T-helper 9 cell (primary cell): ENCODE results near the gene KIF26B.
"Not testable (repeated sequence)": the region's sequence is repeated elsewhere in the genome, so short reads cannot be mapped to it uniquely, and the experiment has no call there.

Experiments used
- DNase-seq: peaks from one replicate; pipeline ENCODE4 v3.0.0-alpha.2; 2020

The KIF26B gene

DNA sequence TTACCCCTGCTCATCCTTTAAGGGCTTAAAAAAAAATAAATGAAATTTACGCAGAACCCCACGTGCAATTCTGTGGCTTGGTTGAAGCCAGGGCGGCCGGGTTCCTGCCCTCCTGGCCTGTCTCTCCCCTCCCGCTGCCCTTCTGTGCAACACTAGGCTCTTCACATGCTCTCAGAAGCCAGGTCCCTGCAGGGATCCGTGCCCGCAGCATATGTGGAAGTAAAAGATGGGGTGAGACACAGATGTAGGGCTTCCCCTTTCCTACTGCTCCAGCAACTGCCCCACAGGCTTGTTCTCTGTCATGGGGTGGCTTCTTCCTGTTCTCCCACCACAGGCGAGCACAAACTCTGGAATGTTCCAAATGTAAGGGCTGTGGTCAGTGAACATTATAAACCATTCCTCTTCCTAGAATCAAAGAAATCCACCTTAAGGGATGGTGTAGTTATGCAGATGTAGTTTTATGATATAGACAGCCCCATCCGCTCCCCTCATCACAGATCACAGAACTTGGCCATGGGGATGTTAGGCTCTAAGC lies 535.4 kb downstream of the KIF26B start:
- DNase-seq: no peak

DNA sequence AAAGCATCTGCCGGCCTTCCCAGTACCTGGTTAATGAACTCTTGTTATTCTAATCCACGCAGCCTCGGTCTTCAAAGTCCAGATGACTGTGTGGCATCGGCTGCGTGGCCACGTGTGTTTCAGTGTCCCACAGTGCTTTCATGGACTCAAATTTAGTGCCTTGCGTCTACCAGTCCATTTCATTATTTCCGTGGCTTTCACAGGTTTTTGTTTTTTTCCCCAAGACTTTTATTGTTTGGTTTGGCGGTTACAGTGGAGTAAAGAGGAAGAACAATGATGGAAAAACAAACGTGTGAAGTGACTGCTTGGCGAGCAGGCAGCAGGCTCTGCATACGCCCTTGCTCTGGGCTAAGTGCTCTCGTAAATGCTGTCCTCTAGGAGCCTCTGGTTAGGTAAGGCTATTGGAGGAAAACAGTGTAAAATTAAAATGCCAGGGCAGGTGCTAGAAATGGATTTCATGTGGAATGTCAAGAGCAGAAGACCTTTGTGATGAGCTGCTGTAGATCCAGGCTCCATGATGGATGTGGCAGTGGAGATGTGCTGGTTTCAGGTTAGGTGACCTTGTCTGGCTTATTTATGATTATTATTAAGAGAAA lies 536.3 kb downstream of the KIF26B start:
- no peak for DNase-seq

DNA sequence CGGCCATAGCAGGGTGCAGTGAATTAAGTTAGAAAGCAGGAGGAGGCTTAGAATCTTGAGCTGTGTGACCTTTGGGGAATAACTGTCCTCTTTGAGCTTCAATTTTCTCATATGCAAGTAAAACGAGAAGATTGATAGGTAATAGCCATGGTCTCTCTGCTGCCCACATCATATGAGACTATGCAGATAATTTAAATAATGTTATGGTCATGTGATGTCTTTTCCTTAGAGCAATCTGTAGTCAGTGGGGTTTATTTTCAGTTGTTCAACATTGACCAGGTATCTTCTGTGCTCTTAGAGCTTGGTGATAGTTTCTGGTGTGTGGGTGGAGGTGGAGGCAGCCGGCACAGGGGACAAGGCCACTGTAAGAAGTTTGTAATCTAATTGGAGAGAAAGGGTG lies 537.1 kb downstream of the KIF26B start:
- no peak for DNase-seq

DNA sequence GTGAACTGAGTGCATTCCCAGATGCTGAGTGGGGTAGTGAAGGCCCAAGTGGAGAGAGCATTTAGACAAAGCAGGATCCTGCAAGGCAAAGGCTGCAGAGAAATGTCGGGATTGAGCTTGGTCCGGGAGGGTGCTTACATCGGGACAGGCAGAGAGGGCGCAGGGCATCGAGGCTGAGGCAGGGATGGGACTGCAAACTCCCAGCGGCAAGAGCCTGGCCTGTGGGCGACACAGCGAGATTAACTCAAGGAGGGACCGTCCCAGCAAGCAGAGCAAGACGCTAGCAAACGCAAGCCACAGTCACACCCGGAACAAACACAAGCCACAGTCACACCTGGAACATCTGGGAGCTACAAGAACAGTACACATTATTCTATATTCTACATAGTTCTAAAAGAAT lies 537.5 kb downstream of the KIF26B start:
- no peak for DNase-seq

DNA sequence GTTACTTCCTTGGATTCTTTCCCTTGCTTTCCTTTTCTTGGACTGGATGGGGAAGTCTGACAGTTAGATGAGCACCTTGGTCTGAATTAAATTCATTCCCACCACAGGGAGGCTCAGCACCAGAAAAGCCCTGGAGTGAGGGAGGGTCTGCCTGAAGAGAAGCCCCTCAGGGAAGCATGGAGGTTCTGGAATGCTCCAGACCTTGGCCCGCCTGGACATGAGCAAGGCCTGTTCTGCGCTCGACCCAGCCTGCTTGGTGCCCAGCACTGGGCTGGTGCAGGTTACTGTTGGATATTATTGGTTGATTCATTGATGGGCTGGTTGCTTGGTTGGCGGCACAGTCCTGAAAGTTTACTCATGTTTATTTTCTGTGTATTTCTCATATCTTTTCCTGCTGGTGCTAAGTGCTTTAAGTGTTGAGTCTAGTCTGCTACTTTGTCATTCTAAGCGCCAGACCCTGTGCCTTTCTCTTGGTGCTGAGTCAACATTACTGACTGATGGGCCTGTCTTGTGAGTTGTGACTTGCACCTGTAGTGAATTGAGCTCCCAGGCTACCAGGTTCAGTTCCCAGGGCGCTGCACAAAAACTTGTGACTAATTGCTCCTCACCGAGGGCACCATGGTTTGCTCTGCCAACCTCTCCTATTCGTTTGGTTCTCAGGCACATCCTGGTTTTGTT lies 538.5 kb downstream of the KIF26B start:
- DNase-seq: no peak

DNA sequence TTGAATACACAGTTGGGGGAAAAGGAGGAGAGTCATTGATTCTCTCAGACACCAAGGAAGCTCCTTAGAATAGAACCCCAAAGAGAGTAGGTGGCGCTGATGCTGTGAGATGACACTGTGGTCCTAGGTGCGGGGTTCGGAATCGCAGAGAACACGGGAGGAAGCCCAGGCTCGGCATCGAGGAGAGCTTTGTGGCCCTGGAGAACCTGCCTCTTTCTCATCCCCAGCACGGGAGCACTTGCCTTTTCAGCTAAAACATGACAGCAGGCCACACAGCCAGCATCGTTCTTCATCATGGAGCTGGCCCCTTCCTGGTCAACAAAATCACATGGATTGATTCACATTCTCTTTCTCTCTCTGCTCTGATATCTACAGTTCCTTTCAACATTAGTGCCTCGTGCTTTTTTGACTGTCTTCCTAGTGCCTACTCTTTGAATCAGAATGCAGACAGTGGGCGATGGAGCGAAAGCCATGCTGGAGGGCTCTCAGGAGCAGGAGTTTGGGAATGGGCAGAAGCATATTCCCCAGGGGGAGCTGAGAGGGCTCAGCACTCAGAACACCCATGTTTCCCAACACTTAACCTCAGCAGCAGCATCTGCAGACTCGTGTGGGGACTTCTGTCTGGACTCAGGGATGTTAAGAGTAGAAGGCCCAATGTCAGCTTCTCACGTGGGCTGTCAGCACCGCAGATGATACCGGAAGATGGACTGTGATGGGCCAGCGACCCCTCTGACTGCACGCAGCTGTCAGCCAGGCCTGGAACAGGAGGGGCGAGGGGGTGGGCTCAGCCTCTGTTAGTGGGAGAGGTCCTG lies 539.4 kb downstream of the KIF26B start:
- no peak for DNase-seq

DNA sequence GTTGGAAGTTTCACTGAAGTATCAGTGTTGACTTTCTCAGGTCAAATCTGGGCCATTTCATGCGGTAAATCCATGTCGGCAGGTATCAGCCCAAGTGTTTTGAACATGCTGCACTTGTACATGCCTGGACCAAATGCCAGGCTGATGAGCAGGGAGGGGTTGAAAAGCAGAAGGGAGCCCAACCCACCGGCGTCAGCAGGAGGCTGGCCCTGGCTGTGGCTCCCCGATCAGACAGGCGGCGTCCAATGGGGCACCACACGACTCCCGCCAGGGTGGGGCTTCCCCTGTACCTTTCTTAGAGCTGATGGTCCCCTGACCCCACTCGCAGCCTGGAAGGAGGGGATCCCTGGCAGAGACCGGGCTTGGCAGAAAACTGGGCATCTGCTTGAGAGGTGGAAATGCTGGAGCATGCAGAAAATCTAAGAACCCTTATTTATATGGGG lies 540.0 kb downstream of the KIF26B start:
- no peak for DNase-seq

DNA sequence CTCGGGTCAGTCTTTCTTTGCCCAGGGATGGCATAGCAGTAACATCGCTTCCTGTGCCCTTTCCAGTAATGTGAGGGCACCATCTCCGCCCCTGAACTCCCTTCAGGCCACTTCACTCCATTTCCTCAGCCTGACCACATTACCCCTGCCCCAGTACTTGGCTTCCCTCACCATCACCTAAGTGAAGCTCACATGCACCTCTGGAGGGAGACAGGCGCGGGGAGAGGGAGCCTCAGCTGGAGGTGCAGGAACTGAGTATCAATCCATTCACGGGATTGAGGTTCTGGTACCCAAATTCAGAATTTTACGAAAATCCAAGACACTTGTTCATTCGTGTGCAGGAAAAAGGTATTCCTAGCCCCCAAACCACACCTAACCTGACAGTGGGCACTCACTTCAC lies 540.4 kb downstream of the KIF26B start:
- no peak for DNase-seq

DNA sequence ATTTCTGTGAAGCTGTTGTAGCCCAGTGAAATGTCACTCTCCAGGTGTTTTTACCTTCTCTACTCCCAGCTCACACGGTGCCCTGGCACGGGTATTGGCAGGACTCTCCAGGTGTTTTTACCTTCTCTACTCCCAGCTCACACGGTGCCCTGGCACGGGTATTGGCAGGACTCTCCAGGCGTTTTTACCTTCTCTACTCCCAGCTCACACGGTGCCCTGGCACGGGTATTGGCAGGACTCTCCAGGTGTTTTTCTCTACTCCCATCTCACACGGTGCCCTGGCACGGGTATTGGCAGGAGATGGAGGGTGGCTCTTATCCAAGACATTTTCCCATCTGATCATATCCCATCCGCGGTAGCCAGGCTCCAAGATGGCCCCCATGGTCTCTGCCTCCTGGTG lies 540.9 kb downstream of the KIF26B start:
- not testable (repeated sequence) for DNase-seq

DNA sequence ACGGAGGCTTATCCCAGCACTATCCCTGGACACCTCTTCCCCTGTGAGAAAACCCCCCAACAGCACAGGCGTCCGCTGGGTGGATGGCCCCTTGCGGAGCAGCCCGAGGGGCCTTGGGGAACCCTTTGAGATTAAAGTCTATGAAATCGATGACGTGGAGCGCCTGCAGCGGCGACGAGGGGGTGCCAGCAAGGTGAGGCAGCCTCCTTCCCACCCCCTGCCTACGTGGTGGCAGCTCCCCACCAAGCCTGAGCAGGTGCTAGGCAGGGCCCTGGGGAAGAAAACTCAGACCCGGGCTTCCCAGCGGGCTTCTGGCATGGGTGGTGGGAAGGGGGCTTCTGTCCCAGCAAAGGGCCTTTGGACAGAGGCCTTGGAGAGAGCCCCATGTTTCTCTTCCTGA lies 543.3 kb downstream of the KIF26B start:
- DNase-seq: no peak

DNA sequence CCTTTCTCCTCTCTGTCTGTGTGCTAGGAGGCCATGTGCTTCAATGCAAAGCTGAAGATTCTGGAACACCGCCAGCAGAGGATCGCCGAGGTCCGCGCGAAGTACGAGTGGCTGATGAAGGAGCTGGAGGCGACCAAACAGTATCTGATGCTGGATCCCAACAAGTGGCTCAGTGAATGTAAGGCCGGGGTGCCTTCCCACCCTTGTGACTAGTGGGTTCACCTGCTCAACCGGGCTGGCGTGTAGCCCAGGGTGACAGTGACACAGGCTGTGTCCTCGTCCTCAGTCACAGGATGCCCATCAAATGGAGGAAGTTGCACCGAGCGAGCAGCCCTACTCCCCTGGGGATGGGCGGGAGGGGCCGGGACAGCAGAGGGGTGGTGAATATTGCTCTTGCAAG lies 544.1 kb downstream of the KIF26B start:
- DNase-seq: no peak

DNA sequence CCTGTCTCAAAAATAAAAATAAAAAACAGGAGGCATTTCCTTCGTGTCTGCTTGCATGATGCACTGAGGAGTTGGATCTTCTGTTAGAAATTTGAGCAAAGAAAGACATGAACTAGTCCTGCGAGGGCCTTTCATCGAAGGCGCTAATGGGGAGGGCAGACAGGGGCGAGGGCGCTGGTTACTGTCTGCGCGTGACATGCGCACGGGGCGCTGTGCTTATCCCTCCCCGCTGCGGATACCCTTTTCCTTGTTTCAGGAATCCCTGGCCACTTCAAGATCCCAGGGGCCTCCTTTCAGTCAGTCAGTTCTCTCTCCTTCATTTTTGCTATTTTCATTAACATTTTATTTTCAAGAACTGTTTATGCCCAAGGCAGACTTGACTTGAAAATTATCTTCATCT lies 545.8 kb downstream of the KIF26B start:
- DNase-seq: no peak

DNA sequence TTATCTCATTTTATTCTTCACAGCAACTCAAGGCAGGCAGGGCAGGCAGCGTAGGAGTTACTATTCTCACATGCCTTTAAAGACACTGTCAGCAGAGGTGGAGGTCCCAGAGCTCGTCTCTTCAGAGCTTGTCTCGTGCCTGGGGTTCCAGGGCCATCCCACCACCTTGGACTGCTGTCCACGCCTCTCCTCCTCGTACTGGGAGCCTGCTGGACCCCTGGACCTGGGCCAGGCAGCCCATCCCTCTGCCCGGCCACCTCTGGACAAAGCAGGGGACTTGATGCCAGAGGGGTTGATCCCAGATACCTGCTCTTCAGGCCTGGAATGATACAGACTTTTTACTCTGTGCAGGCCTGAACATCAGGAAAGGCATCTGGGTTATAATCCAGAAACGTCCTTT lies 546.8 kb downstream of the KIF26B start:
- no peak for DNase-seq

DNA sequence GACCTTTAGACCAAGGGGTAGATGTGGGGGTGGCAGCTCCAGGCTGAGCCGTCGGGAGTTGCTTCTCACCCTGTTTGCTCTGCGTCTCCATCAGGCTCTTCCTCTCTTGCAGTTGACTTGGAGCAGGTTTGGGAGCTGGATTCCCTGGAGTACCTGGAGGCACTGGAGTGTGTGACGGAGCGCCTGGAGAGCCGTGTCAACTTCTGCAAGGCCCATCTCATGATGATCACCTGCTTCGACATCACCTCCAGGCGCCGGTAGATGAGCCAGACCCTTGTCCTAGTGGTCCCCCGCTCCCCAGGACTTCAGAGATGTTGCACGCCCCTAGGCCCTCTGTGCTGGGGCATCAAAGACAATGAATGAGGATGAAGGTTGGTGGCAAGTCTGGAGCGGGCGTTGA lies 547.6 kb downstream of the KIF26B start:
- no peak for DNase-seq

DNA sequence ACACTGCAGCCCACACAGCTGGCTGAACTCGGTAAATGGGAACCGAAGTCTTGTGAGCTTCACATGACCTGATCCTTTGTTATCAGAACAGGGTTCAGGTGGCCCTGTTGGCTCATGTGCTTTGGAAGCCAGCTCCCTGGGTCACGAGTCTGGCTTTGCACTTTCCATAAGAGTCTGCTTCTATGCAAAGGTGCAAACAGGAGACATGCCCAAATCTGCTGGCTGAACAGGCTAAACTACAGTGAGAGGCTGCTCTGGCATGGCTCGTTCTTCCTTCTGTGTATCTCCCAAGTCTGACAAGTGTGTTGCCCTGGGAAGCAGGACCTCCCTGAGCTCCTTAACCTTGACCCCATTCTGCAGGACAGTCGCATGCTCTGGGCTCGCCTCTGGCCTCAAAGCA lies 549.6 kb downstream of the KIF26B start:
- no peak for DNase-seq

DNA sequence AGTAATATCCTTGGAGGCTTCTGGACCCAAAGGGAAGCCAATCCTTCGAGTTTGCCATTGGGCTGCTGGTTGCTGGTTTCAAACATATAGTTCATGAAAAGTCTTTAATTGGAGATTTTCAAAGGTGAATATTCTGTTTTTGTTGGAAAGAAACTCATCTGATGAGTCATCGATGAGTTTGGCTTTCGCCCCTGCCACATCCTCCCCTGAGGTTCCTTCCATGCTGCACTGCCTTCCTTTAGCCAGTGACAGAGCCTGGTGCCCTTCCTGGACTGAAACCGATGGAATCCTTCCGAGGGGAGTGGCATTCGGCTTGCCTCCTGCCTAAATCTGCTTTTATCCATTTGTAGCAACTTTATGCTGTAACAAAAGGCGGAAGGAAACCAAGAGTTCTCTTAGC lies 550.0 kb downstream of the KIF26B start:
- DNase-seq: no peak

DNA sequence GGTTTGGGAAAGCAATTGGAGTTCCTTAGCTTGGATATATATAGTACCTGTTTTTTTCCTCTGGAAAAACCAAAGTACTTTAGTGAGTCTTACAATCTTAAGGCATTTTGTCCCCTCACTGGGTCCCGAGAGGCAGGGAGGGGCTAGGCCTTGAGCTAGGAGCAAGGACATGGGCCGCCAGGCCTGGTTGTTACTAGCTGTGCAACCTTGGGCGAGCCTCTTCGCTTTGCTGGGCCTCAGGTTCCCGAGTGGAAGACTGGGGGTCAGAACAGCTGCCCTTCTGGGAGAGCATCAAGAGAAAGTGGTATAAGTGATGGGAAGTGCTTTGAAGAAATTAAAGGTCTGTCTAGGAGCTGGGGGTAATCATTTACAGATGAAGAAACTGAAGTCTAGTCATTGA lies 553.2 kb downstream of the KIF26B start:
- no peak for DNase-seq

DNA sequence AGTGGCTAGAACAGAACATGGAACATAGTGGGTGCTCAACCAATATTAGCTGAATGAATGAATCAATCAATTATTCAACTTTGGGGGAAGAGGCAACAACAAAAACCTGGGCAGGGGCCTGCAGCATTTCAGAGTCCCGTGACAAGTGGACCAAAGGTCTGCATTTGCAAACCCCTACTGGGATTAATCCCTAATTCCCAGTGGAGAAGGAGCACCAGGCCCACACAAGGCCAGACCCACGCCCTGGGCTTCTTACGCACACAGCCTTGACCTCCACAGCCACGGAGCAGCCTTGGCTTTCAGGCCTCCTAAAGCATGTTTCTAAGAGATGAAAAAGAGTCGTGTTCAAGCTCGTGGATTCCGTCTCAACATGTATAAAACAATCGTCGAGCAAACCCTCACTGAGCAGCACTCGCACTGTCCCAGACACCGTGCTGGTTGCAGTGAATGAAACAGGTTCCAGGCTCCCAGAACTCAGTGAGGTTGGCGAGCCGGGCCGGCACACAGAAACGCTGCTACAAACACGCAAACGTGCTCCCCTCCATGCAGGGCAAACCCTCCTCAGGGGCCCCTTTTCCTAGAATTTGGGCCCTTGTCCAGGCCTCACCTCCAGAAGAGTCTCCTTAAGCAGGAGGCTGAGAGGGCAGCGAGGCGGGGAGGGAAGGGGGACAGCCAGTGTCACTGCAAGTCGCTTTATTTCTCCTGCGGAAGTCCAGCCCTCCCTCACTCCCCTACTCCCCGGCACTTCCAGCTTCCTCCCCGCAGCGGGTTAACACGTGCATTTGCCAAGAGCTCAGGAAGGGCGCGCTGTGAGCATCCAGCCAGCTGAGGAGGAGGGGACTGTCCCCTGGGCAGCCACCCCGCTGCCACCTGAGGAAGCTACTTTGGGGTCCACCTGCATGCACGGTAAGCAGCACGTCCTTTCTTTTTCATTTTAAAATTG lies 556.4 kb downstream of the KIF26B start:
- no peak for DNase-seq

DNA sequence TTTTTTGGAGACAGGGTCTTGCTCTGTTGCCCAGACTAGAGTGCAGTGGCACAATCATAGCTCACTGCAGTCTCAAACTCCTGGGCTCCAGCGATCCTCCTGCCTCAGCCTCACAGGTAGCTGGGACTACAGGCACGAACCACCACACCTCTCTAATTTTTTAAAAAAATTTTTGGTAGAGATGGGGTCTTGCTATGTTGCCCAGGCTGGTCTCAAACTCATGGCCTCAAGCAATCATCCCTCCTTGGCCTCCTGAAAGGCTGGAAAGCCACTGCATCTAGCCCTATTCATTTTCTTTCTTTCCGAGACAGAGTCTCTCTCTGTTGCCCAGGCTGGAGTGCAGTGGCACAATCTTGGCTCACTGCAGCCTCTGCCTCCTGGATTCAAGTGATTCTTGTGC lies 559.2 kb downstream of the KIF26B start:
- DNase-seq: not testable (repeated sequence)

DNA sequence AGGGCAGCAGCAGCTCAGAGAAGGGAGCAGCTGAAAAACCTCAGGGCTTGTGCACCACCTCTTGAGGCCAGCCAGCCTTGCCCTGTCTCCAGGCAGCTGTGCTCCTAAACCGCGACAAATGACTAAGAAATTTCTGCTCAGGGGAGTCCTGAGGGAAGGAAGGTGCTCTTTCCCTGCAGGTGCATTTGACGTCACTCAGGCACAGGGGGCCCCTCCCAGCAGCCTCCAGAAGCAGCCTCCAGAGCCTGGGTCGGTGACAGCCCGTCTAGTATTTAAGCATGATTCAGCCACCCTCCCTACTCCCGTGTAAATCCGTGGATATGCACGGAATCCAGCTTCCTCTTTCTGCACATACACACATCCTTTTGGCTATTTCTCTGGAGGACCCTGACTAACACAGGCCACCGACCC lies 560.5 kb downstream of the KIF26B start:
- no peak for DNase-seq

DNA sequence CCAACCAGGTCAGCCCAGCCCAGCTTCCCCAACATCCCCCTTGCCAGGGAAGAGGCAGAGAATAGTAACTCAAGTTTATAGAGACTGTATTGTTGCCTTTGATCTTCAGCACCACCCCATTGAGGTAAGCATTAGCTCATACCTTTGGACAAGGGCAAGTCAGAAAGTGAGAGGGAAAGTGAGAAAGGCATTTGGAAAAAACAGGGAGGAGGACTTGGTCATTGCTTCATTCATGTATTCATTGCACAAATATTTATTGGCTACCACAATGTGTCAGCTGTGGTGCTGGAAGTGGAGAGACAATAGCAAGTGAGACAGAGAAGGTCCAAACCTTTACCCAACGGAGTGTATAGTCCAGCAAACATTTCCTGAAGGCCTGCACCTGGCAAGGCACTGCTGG lies 561.2 kb downstream of the KIF26B start:
- no peak for DNase-seq

DNA sequence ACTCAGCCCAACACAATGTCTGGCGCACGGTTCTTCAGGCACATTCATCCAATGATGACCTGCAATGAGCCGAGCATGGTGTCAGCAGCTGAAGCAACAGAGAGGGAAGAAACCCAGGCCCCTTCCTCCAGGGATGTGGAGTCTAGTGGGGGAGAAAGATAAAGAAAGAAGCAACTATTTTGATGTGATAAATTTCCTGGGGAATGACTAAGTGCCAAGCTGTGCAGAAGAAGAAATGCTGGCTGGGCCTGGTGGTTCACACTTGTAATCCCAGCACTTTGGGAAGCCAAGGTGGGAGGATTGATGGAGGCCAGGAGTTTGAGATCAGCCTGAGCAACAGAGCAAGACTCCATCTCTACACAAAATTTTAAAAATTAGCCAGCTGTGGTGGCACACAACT lies 561.8 kb downstream of the KIF26B start:
- DNase-seq: no peak

DNA sequence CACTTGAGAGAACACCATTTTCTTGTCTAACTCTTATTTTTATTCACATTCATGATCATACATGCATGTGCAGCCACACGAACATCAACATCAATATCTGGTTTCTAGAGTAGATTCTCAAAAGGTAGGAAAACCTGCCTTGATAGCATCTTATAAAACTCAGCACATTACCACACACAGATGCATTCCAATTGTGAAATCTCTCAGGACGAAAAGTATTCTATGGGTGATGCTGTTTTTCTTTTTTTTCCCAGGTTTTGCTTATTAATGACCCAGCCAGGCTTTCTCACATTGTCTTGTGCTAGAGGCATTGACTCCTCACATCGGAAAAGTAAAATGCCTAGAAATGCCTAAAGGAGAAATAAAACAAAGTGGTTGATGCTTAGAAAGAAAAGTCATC lies 562.8 kb downstream of the KIF26B start:
- no peak for DNase-seq
